GM23338 (cell line): ENCODE measurements around the gene VPS39. TPM values are rescaled to one million over a fixed set of nuclear protein-coding genes. Genes with fewer than 3 reads are reported as not detected.

ENCODE experiments used
- ATAC-seq: fragments of 200-7000 bp; cut with Tn5 transposase; 3 replicates; pipeline ENCODE4 v1.9.1; 2020
- DNase-seq: peaks from one replicate; pipeline ENCODE4 v3.0.0-alpha.2; 2015; ENCODE audit warnings: low spot score
- H2AFZ ChIP-seq: fragments of 200-600 bp; sonication (generic); 2 replicates; pipeline ENCODE4 v1.8.0; 2016; ENCODE audit warnings: antibody characterized with exemption, mild to moderate bottlenecking, moderate library complexity
- H3F3A ChIP-seq: fragments of 200-600 bp; sonication (generic); replicated peaks from 2 replicates; pipeline ENCODE4 v1.8.0; 2017; ENCODE audit warnings: antibody characterized with exemption, mixed run types, low read depth
- H3K27ac ChIP-seq: fragments of 200-600 bp; sonication (generic); 2 replicates; pipeline ENCODE4 v1.6.1; 2016; ENCODE audit warnings: low read depth
- H3K27me3 ChIP-seq: fragments of 200-600 bp; sonication (generic); 2 replicates; pipeline ENCODE4 v1.8.0; 2016; ENCODE audit warnings: mild to moderate bottlenecking, mixed run types, moderate library complexity; ENCODE audit not compliant: insufficient read depth
- H3K36me3 ChIP-seq: fragments of 200-600 bp; sonication (generic); 2 replicates; pipeline ENCODE4 v1.8.0; 2016; ENCODE audit warnings: mild to moderate bottlenecking; ENCODE audit not compliant: insufficient read depth
- H3K4me1 ChIP-seq: fragments of 200-600 bp; sonication (generic); 2 replicates; pipeline ENCODE4 v1.8.0; 2016; ENCODE audit warnings: mild to moderate bottlenecking, moderate library complexity; ENCODE audit not compliant: insufficient read depth
- H3K4me2 ChIP-seq: fragments of 200-600 bp; sonication (generic); 2 replicates; pipeline ENCODE4 v1.7.1; 2017; ENCODE audit warnings: mixed run types
- H3K4me3 ChIP-seq: fragments of 200-600 bp; sonication (generic); 2 replicates; pipeline ENCODE4 v1.6.1; 2016; ENCODE audit warnings: mixed run types
- H3K79me2 ChIP-seq: fragments of 200-600 bp; sonication (generic); replicated peaks from 2 replicates; pipeline ENCODE4 v1.8.0; 2017; ENCODE audit warnings: mild to moderate bottlenecking; ENCODE audit not compliant: insufficient read depth
- H3K9me2 ChIP-seq: fragments of 200-600 bp; sonication (generic); 2 replicates; pipeline ENCODE4 v1.8.0; 2017; ENCODE audit not compliant: insufficient read depth
- H4K20me1 ChIP-seq: fragments of 200-600 bp; sonication (generic); replicated peaks from 2 replicates; pipeline ENCODE4 v1.8.0; 2017; ENCODE audit warnings: mild to moderate bottlenecking; ENCODE audit not compliant: insufficient read depth
- H3K27ac Mint-ChIP-seq: 2 replicates; pipeline ENCODE4 v1.8.0; 2020; ENCODE audit warnings: inconsistent platforms, mild to moderate bottlenecking, moderate library complexity, mixed read lengths
- H3K27me3 Mint-ChIP-seq: 3 replicates; pipeline ENCODE4 v1.8.0; 2022; ENCODE audit warnings: low read depth, mild to moderate bottlenecking, moderate library complexity, mixed read lengths, inconsistent platforms; ENCODE audit not compliant: insufficient read depth, poor library complexity
- H3K36me3 Mint-ChIP-seq: 3 replicates; pipeline ENCODE4 v1.8.0; 2021; ENCODE audit warnings: low read depth, mild to moderate bottlenecking, inconsistent platforms, moderate library complexity, mixed read lengths
- H3K4me1 Mint-ChIP-seq: 3 replicates; pipeline ENCODE4 v1.8.0; 2020; ENCODE audit warnings: mild to moderate bottlenecking, inconsistent platforms, mixed read lengths
- H3K4me3 Mint-ChIP-seq: 3 replicates; pipeline ENCODE4 v1.8.0; 2021; ENCODE audit warnings: moderate library complexity, mild to moderate bottlenecking, inconsistent platforms, mixed read lengths
- H3K9me3 Mint-ChIP-seq: 3 replicates; pipeline ENCODE4 v1.8.0; 2020; ENCODE audit warnings: moderate library complexity, mild to moderate bottlenecking, inconsistent platforms, mixed read lengths
- CREB1 ChIP-seq: fragments of 250-450 bp; sonication (Bioruptor Pico); IDR thresholded peaks from 2 replicates; pipeline ENCODE4 v1.5.0; 2020; ENCODE audit warnings: low read depth, mild to moderate bottlenecking, moderate library complexity
- CTCF ChIP-seq, 2 experiments: fragments of 200-600 bp in 1 of 2; sonication (generic) in 1 of 2; conservative IDR thresholded peaks; 2 replicates each; pipeline versions ENCODE4 v1.5.1 to v1.6.1; 2016 to 2017; ENCODE audit warnings: antibody characterized with exemption in 2 of 2, low read depth in 2 of 2, mild to moderate bottlenecking in 2 of 2, moderate library complexity in 1 of 2
- EZH2 ChIP-seq: fragments of 200-600 bp; sonication (generic); IDR thresholded peaks from one replicate; pipeline ENCODE4 v1.8.0; 2017; ENCODE audit warnings: antibody characterized with exemption, mild to moderate bottlenecking, low read depth; ENCODE audit not compliant: unreplicated experiment
- EZH2phosphoT487 ChIP-seq: fragments of 200-600 bp; sonication (generic); IDR thresholded peaks from one replicate; pipeline ENCODE4 v1.8.1; 2018; ENCODE audit warnings: antibody characterized with exemption; ENCODE audit not compliant: unreplicated experiment
- JUNB ChIP-seq: IDR thresholded peaks from one replicate; pipeline ENCODE4 v1.6.1; 2016; ENCODE audit warnings: antibody characterized with exemption; ENCODE audit not compliant: unreplicated experiment
- NANOG ChIP-seq: IDR thresholded peaks from 2 replicates; pipeline ENCODE4 v1.6.1; 2016; ENCODE audit warnings: antibody characterized with exemption, borderline replicate concordance
- POLR2AphosphoS5 ChIP-seq: IDR thresholded peaks from 2 replicates; pipeline ENCODE4 v1.6.1; 2016; ENCODE audit warnings: antibody characterized with exemption, low read depth
- STAT1 ChIP-seq: IDR thresholded peaks from one replicate; pipeline ENCODE4 v1.6.1; 2016; ENCODE audit warnings: antibody characterized with exemption; ENCODE audit not compliant: unreplicated experiment
- ZNF114 ChIP-seq: fragments of 250-450 bp; sonication (Bioruptor Pico); IDR thresholded peaks from 2 replicates; pipeline ENCODE4 v1.5.0; 2020; ENCODE audit warnings: mild to moderate bottlenecking, moderate library complexity
- ZNF331 ChIP-seq: fragments of 250-450 bp; sonication (Bioruptor Pico); IDR thresholded peaks from 2 replicates; pipeline ENCODE4 v1.5.0; 2020; ENCODE audit warnings: low read depth, mild to moderate bottlenecking, moderate library complexity
- polyA plus RNA-seq: library from polyadenylated mRNA; unstranded; fragments of >200 nt; fragmentation: Nextera tagmentation; extraction: Ambion mirVana; gene quantifications from 2 replicates; pipeline ENCODE4 v1.2.1, GENCODE V29; 2016
- total RNA-seq: library from RNA; depleted of rRNA; stranded (reverse); fragments of >200 nt; shearing (Covaris generic); gene quantifications from 2 replicates; pipeline ENCODE4 v1.2.3, GENCODE V29; 2014
- TF ChIP-seq, protein P1 (sequence below): fragments of 250-450 bp; sonication (Bioruptor Pico); IDR thresholded peaks from 2 replicates; pipeline ENCODE4 v1.5.0; 2020; ENCODE audit warnings: mild to moderate bottlenecking, moderate library complexity
- TF ChIP-seq, protein P2 (sequence below): IDR thresholded peaks from 2 replicates; pipeline ENCODE4 v1.6.1; 2016; ENCODE audit warnings: antibody characterized with exemption
- TF ChIP-seq, protein P3 (sequence below): IDR thresholded peaks from one replicate; pipeline ENCODE4 v1.6.1; 2018; ENCODE audit warnings: antibody characterized with exemption; ENCODE audit not compliant: unreplicated experiment

Gene VPS39
- total and polyA plus RNA-seq, 2 experiments from 2014 or later, result 14.9 to 45.1 TPM

DNA sequence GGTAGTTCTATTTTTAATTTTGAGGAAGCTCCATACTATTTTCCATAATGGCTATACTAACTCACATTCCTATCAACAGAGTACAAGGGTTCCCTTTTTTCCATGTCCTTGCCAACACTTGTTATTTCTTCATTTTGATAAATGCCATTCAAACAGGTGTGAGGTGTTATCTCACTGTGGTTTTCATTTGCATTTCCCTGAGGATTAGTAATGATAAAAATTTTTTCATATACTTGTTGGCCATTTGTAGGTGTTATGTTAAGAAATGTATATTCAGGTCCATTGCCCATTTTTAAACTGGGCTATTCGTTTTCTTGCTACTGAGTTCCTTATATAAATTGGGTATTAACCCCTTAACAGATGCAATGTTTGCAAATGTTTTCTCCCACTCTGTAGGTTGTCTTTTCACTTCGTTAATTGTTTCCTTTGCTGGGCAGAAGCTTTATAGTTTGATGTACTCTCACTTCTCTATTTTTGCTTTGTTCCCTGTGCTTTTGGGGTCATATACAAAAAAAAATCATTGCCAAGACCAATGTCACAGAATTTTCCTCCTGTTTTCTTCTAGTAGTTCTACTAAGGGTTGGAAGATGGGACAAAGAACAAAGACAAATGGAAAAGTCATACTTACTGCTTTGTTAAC is 11.0 kb upstream of the VPS39 start:
- no peaks in the 10 kb centered on the region for H3K4me1 Mint-ChIP-seq
- peaks cover 55% of the 10 kb centered on the region; the same call in 2 of the 3 replicates for H3K36me3 Mint-ChIP-seq
- no peak overlapping the region for H3K4me3 ChIP-seq
- H3K9me2 ChIP-seq, result no peaks in the 10 kb centered on the region
- no peak overlapping the region for H3K27ac Mint-ChIP-seq
- peaks cover 34% of the 10 kb centered on the region; the same call in 1 of the 2 replicates for H3K36me3 ChIP-seq
- no peaks in the 10 kb centered on the region for H3K79me2 ChIP-seq
- no peak overlapping the region for H2AFZ ChIP-seq
- no peak for TF ChIP-seq POLR2AphosphoS5
- TF ChIP-seq JUNB, result no peak
- TF ChIP-seq CREB1 (CRISPR knock-in tag), result no peak
- no peak for TF ChIP-seq EZH2phosphoT487
- TF ChIP-seq, protein P1, sequence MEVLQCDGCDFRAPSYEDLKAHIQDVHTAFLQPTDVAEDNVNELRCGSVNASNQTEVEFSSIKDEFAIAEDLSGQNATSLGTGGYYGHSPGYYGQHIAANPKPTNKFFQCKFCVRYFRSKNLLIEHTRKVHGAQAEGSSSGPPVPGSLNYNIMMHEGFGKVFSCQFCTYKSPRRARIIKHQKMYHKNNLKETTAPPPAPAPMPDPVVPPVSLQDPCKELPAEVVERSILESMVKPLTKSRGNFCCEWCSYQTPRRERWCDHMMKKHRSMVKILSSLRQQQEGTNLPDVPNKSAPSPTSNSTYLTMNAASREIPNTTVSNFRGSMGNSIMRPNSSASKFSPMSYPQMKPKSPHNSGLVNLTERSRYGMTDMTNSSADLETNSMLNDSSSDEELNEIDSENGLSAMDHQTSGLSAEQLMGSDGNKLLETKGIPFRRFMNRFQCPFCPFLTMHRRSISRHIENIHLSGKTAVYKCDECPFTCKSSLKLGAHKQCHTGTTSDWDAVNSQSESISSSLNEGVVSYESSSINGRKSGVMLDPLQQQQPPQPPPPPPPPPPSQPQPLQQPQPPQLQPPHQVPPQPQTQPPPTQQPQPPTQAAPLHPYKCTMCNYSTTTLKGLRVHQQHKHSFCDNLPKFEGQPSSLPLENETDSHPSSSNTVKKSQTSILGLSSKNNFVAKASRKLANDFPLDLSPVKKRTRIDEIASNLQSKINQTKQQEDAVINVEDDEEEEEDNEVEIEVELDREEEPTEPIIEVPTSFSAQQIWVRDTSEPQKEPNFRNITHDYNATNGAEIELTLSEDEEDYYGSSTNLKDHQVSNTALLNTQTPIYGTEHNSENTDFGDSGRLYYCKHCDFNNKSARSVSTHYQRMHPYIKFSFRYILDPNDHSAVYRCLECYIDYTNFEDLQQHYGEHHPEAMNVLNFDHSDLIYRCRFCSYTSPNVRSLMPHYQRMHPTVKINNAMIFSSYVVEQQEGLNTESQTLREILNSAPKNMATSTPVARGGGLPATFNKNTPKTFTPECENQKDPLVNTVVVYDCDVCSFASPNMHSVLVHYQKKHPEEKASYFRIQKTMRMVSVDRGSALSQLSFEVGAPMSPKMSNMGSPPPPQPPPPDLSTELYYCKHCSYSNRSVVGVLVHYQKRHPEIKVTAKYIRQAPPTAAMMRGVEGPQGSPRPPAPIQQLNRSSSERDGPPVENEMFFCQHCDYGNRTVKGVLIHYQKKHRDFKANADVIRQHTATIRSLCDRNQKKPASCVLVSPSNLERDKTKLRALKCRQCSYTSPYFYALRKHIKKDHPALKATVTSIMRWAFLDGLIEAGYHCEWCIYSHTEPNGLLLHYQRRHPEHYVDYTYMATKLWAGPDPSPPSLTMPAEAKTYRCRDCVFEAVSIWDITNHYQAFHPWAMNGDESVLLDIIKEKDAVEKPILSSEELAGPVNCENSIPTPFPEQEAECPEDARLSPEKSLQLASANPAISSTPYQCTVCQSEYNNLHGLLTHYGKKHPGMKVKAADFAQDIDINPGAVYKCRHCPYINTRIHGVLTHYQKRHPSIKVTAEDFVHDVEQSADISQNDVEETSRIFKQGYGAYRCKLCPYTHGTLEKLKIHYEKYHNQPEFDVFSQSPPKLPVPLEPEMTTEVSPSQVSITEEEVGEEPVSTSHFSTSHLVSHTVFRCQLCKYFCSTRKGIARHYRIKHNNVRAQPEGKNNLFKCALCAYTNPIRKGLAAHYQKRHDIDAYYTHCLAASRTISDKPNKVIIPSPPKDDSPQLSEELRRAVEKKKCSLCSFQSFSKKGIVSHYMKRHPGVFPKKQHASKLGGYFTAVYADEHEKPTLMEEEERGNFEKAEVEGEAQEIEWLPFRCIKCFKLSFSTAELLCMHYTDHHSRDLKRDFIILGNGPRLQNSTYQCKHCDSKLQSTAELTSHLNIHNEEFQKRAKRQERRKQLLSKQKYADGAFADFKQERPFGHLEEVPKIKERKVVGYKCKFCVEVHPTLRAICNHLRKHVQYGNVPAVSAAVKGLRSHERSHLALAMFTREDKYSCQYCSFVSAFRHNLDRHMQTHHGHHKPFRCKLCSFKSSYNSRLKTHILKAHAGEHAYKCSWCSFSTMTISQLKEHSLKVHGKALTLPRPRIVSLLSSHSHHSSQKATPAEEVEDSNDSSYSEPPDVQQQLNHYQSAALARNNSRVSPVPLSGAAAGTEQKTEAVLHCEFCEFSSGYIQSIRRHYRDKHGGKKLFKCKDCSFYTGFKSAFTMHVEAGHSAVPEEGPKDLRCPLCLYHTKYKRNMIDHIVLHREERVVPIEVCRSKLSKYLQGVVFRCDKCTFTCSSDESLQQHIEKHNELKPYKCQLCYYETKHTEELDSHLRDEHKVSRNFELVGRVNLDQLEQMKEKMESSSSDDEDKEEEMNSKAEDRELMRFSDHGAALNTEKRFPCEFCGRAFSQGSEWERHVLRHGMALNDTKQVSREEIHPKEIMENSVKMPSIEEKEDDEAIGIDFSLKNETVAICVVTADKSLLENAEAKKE (CRISPR knock-in tag), result no peak
- no peak for TF ChIP-seq ZNF114 (CRISPR knock-in tag)
- TF ChIP-seq, protein P2, sequence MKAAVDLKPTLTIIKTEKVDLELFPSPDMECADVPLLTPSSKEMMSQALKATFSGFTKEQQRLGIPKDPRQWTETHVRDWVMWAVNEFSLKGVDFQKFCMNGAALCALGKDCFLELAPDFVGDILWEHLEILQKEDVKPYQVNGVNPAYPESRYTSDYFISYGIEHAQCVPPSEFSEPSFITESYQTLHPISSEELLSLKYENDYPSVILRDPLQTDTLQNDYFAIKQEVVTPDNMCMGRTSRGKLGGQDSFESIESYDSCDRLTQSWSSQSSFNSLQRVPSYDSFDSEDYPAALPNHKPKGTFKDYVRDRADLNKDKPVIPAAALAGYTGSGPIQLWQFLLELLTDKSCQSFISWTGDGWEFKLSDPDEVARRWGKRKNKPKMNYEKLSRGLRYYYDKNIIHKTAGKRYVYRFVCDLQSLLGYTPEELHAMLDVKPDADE, result no peak
- TF ChIP-seq EZH2, result no peak
- TF ChIP-seq ZNF331, result no peak
- TF ChIP-seq, protein P3, sequence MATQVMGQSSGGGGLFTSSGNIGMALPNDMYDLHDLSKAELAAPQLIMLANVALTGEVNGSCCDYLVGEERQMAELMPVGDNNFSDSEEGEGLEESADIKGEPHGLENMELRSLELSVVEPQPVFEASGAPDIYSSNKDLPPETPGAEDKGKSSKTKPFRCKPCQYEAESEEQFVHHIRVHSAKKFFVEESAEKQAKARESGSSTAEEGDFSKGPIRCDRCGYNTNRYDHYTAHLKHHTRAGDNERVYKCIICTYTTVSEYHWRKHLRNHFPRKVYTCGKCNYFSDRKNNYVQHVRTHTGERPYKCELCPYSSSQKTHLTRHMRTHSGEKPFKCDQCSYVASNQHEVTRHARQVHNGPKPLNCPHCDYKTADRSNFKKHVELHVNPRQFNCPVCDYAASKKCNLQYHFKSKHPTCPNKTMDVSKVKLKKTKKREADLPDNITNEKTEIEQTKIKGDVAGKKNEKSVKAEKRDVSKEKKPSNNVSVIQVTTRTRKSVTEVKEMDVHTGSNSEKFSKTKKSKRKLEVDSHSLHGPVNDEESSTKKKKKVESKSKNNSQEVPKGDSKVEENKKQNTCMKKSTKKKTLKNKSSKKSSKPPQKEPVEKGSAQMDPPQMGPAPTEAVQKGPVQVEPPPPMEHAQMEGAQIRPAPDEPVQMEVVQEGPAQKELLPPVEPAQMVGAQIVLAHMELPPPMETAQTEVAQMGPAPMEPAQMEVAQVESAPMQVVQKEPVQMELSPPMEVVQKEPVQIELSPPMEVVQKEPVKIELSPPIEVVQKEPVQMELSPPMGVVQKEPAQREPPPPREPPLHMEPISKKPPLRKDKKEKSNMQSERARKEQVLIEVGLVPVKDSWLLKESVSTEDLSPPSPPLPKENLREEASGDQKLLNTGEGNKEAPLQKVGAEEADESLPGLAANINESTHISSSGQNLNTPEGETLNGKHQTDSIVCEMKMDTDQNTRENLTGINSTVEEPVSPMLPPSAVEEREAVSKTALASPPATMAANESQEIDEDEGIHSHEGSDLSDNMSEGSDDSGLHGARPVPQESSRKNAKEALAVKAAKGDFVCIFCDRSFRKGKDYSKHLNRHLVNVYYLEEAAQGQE, result no peak
- no peak for TF ChIP-seq NANOG
- no peak for TF ChIP-seq STAT1
- no peak for TF ChIP-seq CTCF (conservative IDR thresholded peaks at IDR 0.05; ENCODE audit: low read depth in 2 of 2)
- 0 out of 2 replicates have a peak, but pooled peaks cover 2% of the 10 kb centered on the region for H4K20me1 ChIP-seq
- no peaks in the 10 kb centered on the region for H3K4me1 ChIP-seq
- no peaks in the 10 kb centered on the region for H3F3A ChIP-seq
- no peak overlapping the region for H3K4me3 Mint-ChIP-seq
- ATAC-seq (no peak), DNase-seq (no peak)
- H3K27me3 ChIP-seq, result no peaks in the 10 kb centered on the region
- H3K9me3 Mint-ChIP-seq, result no peaks in the 10 kb centered on the region
- H3K27me3 Mint-ChIP-seq, result no peaks in the 10 kb centered on the region
- H3K4me2 ChIP-seq, result no peak overlapping the region
- no peak overlapping the region; the same call in 1 of the 2 replicates for H3K27ac ChIP-seq
